Peyer's patch (tissue), 4 donors: ENCODE data around the gene SPOCK3.

Source experiments
- CTCF ChIP-seq, 6 experiments: fragments of 450-650 bp in 4 of 6; fragments of 200-600 bp in 2 of 6; sonication (generic) in 1 of 6; IDR thresholded peaks; one replicate each; pipeline ENCODE4 v1.5.1; 2017 to 2019; ENCODE audit warnings: antibody characterized with exemption in 6 of 6, mild to moderate bottlenecking in 3 of 6, moderate library complexity in 1 of 6
- POLR2A ChIP-seq, 2 donors: fragments of 450-650 bp; IDR thresholded peaks; one replicate each; pipeline ENCODE4 v1.5.1; 2017; ENCODE audit warnings: antibody characterized with exemption in 2 of 2, mild to moderate bottlenecking in 2 of 2, moderate library complexity in 2 of 2

- TF ChIP-seq CTCF (IDR thresholded peaks at IDR 0.05): no peak
- no peak for TF ChIP-seq POLR2A (IDR thresholded peaks at IDR 0.05)
Measured at GRCh38 chr4:167196344-167197012, 37.8 kb downstream of the SPOCK3 start.
